AG04450 (cell line): ENCODE data around the gene ADAMTS17. TPM values are rescaled to one million over a fixed set of nuclear protein-coding genes. Genes with fewer than 3 reads are reported as not detected.

Experiments used
- CTCF ChIA-PET: fragments of 300-600, 350-600 bp; formaldehyde crosslinking; extraction: SDS; loops from one replicate; lab custom pipeline; 2022; ENCODE audit warnings: antibody characterized with exemption, inconsistent platforms; lab: Charles Lee
- POLR2A ChIA-PET: fragments of 350-600 bp; formaldehyde crosslinking; extraction: SDS; loops from one replicate; lab custom pipeline; 2021; ENCODE audit warnings: antibody characterized with exemption, inconsistent platforms; lab: Yijun Ruan, JAX
- DNase-seq: peaks from one replicate; pipeline ENCODE4 v3.0.0-alpha.2; 2011; ENCODE audit warnings: low read depth, low spot score
- H3K27ac ChIP-seq: one replicate; pipeline ENCODE4 v1.5.1; 2012; ENCODE audit warnings: low read depth, low read length, control low read depth
- H3K27me3 ChIP-seq: one replicate; pipeline ENCODE4 v1.6.0; 2012; ENCODE audit warnings: low read length; ENCODE audit not compliant: control insufficient read depth, insufficient read depth
- H3K4me3 ChIP-seq: 2 replicates; pipeline ENCODE4 v1.5.1; 2011; ENCODE audit warnings: mild to moderate bottlenecking, low read depth, low read length, control low read depth
- H3K9me3 ChIP-seq: 2 replicates; pipeline ENCODE4 v1.5.1; 2012; ENCODE audit warnings: low read length; ENCODE audit not compliant: control insufficient read depth, insufficient read depth
- polyA plus RNA-seq: library from polyadenylated mRNA; depleted of rRNA; stranded (reverse); fragments of >200 nt; gene quantifications from 2 replicates; pipeline ENCODE4 v1.2.3, GENCODE V29; 2011
- TF ChIP-seq, protein P1 (sequence below): IDR thresholded peaks from 2 replicates; pipeline ENCODE4 v1.5.1; 2011; ENCODE audit warnings: low read depth, low read length, control low read depth, inconsistent platforms

ADAMTS17 gene
- polyA plus RNA-seq, 1 experiment, result 0.06 TPM

DNA sequence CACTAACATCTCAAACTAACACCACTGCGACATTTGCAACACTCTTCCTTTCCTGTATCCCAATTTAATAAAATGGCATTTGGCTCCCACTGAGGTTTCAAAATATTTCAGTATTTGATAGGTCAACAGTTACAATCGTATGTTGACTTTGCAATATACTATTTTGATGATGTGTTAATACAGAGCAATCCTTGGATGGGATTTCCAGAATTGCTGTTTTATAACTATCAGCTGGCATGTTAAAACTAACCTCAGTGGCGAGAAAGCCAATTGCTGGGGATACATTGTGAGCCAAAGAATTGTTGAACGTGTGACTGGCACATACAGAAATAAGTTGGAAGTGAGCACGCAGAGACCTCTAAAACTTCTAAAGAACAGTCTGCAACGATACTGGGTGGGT lies 382.4 kb downstream of the ADAMTS17 start:
- H3K27ac ChIP-seq, result no peak overlapping the region
- no peak for DNase-seq
- no peak overlapping the region for H3K4me3 ChIP-seq
- TF ChIP-seq, protein P1, sequence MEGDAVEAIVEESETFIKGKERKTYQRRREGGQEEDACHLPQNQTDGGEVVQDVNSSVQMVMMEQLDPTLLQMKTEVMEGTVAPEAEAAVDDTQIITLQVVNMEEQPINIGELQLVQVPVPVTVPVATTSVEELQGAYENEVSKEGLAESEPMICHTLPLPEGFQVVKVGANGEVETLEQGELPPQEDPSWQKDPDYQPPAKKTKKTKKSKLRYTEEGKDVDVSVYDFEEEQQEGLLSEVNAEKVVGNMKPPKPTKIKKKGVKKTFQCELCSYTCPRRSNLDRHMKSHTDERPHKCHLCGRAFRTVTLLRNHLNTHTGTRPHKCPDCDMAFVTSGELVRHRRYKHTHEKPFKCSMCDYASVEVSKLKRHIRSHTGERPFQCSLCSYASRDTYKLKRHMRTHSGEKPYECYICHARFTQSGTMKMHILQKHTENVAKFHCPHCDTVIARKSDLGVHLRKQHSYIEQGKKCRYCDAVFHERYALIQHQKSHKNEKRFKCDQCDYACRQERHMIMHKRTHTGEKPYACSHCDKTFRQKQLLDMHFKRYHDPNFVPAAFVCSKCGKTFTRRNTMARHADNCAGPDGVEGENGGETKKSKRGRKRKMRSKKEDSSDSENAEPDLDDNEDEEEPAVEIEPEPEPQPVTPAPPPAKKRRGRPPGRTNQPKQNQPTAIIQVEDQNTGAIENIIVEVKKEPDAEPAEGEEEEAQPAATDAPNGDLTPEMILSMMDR, result no peak
- CTCF ChIA-PET, result no interaction called here
- peaks cover 44% of the 10 kb centered on the region for H3K9me3 ChIP-seq
- no peaks in the 10 kb centered on the region for H3K27me3 ChIP-seq
- POLR2A ChIA-PET, result no interaction called here

GRCh38 chr15:99958426-99959097 lies 383.2 kb downstream of the ADAMTS17 start:
- no peaks in the 10 kb centered on the region for H3K27me3 ChIP-seq
- POLR2A ChIA-PET, result no interaction called here
- H3K27ac ChIP-seq, result no peak overlapping the region
- peaks cover 44% of the 10 kb centered on the region for H3K9me3 ChIP-seq
- DNase-seq, result no peak
- TF ChIP-seq, protein P1, result no peak
- CTCF ChIA-PET, result no interaction called here
- no peak overlapping the region for H3K4me3 ChIP-seq

- H3K27me3 ChIP-seq, result no peaks in the 10 kb centered on the region
- DNase-seq, result no peak
- no peak overlapping the region for H3K27ac ChIP-seq
- ChIA-PET POLR2A (no interaction called here), CTCF (no interaction called here)
- H3K4me3 ChIP-seq, result no peak overlapping the region
- peaks cover 41% of the 10 kb centered on the region for H3K9me3 ChIP-seq
- TF ChIP-seq, protein P1, result no peak
Observed at GRCh38 chr15:99957642-99958013, 384.1 kb downstream of the ADAMTS17 start.

DNA sequence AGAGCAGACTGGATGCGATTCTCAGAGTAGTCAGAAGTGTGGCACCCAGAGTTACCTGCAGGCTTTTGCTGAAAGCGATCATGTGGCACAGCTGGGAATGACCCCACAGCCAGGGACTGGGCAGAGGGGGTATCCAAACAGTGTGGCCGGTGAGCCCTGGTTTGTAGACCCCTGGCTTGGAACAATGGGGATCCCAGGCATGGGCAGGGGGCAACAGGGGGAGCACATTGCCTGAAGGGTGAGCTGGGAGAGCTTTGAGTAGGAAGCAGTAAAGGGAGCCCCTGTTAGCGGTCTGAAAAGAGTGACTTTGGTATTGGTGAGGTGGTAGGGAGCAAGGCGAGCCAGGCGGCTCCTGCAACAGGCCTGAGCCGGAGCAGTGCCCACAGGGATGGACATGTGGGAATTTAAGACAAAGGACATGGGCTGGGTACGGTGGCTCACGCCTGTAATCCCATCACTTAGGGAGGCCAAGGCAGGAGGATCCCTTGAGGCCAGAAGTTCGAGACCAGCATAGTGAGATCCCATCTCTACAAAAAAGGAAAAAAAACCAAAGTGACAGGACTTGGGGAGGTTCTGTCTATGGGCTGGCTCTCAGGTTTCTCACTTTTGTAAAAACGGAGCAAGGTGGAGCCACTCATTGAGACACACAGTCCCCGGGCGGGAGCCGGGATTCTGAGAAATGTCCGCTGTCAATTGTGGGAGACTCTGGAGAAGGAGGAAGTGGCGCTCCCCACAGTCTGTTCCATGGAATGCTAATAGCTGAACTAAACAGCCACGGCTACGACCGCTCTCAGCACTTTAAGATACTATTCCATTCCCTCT lies 384.7 kb downstream of the ADAMTS17 start:
- Histone ChIP-seq H3K27ac (no peak overlapping the region), H3K4me3 (no peak overlapping the region), H3K9me3 (peaks cover 36% of the 10 kb centered on the region), H3K27me3 (no peaks in the 10 kb centered on the region)
- ChIA-PET POLR2A (no interaction called here), CTCF (no interaction called here)
- no peak for DNase-seq
- TF ChIP-seq, protein P1, result no peak
